ENCODE measurements around the gene CC2D2A.

CC2D2A gene

GRCh38 chr4:15444879-15445547 lies 24.7 kb upstream of the CC2D2A start:
- DNase-seq (ENCODE audit: low read depth): peak; percentile 39
- H3K4me3 ChIP-seq (replicated peaks; ENCODE audit: low read depth, low read length): no peak overlapping the region
- no peak for TF ChIP-seq CTCF (IDR thresholded peaks at IDR 0.05; ENCODE audit: low read length, missing control alignments)

GRCh38 chr4:15451181-15451865 lies 18.4 kb upstream of the CC2D2A start:
- peak; percentile 80 for DNase-seq (ENCODE audit: low read depth)
- H3K4me3 ChIP-seq (replicated peaks; ENCODE audit: low read depth, low read length): no peak overlapping the region
- TF ChIP-seq CTCF (IDR thresholded peaks at IDR 0.05; ENCODE audit: low read length, missing control alignments): no peak

DNA sequence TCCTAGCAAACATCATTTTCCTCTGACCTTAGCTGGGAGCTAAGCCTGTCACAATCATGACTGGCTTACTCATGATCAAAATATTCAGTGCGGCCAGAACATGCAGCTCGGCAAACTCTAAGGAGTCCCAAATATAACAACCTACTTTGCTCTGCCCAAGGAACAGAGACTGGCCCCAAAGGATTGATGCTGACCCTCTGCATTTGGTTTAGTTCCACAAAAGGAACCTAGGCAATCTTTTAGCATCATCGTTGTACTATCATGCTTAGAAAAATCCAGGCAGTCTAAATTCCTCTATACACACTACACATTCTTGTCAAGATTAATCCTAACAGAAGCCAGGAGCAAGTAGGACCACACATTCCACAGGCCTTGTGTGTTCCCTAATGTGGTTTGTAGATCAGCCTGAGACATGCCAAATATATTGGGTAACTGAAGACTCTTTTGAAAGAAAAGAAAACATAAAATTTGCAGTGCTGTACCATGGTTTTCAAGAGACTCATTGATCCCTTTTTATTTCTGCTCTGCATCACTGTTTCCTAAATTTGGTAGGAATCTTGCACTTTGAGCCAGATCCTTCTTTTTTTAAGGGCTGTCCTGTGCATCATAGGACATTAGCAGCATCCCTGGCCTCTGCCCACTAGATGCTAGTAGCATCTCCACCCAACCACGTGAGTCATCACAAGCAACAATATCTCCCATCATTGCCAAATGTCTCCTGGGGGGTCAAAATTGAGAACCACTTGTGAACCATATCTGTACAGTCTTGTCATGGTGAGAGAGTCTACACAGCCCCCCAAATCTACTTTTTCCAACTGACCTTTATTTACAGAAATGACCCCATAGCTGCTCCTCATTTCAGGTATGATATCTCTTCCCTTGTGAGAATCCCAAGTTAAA lies 17.6 kb upstream of the CC2D2A start:
- no peak overlapping the region for H3K4me3 ChIP-seq (replicated peaks; ENCODE audit: low read depth, low read length)
- DNase-seq (ENCODE audit: low read depth): peak; percentile 93
- TF ChIP-seq CTCF (IDR thresholded peaks at IDR 0.05; ENCODE audit: low read length, missing control alignments): no peak

DNA sequence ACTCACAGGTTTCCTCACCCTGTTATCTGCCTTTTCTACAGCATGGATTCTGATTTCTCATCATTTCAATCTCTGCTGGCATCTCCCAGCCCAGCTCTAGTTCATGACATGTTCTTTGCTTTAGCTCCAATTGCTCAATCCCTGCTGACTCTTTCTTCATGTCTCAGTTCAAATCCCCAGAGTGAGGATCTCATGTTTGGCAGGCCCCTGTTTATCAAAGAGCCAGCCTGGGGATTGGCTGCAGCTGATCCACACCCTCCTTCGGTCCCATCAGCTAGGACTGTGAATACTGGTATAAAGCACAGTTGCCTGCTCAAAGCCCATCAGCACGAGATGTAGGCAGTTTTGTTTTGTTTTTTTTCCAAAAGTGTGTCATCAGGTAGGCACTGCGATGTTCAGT lies 14.4 kb upstream of the CC2D2A start:
- TF ChIP-seq CTCF (IDR thresholded peaks at IDR 0.05; ENCODE audit: low read length, missing control alignments): no peak

GRCh38 chr4:15457406-15458201 lies 12.1 kb upstream of the CC2D2A start:
- no peak overlapping the region for H3K4me3 ChIP-seq (replicated peaks; ENCODE audit: low read depth, low read length)
- peak; percentile 80 for DNase-seq (ENCODE audit: low read depth)
- TF ChIP-seq CTCF (IDR thresholded peaks at IDR 0.05; ENCODE audit: low read length, missing control alignments): peak; percentile 68

More for the DNA sequence above, 14.4 kb upstream of the CC2D2A start:
- no peak overlapping the region for H3K4me3 ChIP-seq (replicated peaks; ENCODE audit: low read depth, low read length)
- peak; percentile 82 for DNase-seq (ENCODE audit: low read depth)

- no peak for TF ChIP-seq CTCF (IDR thresholded peaks at IDR 0.05; ENCODE audit: low read length, missing control alignments)
- no peak overlapping the region for H3K4me3 ChIP-seq (replicated peaks; ENCODE audit: low read depth, low read length)
- DNase-seq (ENCODE audit: low read depth): no peak
These were observed 11.1 kb upstream of the CC2D2A start for GRCh38 chr4:15458616-15459015.
